ENCODE results near the gene GOT2. TPM values are rescaled to one million over a fixed set of nuclear protein-coding genes. Genes with fewer than 3 reads are reported as not detected.
"Not testable (repeated sequence)": the region's sequence is repeated elsewhere in the genome, so short reads cannot be mapped to it uniquely, and the experiment has no call there.

GOT2 gene
- total RNA-seq (2022) (86.8 and 96.9 TPM in 2 replicates), Bru-seq, nascent RNA (percentile 78 among the genes with signal in this experiment), BruChase-seq, experiment 1, labeled RNA remaining after a 6-hour chase (percentile 89 among the genes with signal in this experiment), BruChase-seq, experiment 2, labeled RNA remaining after a 2-hour chase (percentile 74 among the genes with signal in this experiment)
- long read RNA-seq, transcript GOT2-201 (10 exons, 2,462 nt), result major isoform, 209 of 231 reads
- long read RNA-seq, partial matches to known transcripts, result 12 of 231 reads
- long read RNA-seq, other reads (novel, unspliced or antisense), result 10 of 231 reads

DNA sequence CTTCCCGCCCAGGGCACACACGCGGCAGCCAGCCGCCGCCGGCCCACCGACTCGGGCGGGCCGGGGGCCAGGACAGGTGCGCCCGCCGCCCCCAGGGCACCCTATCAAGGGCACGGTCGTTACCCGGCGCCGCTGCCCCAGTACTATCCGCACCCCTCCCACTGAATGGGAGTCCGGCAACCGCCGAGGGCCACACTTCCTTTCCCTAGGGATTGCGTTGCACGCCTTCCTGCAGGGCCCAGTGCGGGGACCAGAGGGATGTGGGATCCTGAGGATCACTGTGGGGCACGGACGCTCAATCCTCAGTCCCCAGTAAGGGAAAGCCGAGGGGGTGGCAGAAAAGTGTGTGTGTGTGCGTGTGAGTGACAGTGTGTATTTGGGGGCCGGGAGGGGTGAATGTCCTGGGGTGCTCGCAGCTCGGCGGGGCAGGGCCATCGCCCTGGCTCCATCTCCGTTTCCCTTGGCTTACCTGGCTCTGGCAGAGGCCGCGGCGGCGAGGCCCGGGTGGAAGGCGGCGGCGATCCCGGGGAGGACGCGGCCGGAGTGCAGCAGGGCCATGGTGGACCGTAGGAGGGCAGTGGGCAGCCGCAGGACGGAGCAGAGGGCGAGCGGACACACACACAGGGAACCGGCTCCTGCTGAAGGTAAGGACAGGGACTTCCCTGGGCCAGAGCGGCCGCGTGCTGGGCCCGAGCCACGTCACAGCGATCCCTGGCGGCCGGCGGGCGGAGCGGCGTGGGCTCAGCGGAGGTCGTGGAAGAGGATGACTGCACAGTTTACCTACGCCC lies at the start of gene GOT2:
TSS of gene GOT2 (minus strand) at position 646 of the 788 bp plus-strand sequence. CDS start at position 558, 88 bp downstream.
- CTCF ChIA-PET, result interaction anchor here (0.6 to 2.3 kb wide), 8 partner anchors 9 to 1471 kb away, joined by 3 to 8 read pairs (median 4); no protein-coding TSS in a partner anchor
- POLR2A ChIA-PET, result interaction anchor here (0.6 to 2.6 kb wide), 6 partner anchors 9 to 1256 kb away, joined by 3 to 12 read pairs (median 3); no protein-coding TSS in a partner anchor
- no TSS peak for BruUV-seq (replicated peaks)

DNA sequence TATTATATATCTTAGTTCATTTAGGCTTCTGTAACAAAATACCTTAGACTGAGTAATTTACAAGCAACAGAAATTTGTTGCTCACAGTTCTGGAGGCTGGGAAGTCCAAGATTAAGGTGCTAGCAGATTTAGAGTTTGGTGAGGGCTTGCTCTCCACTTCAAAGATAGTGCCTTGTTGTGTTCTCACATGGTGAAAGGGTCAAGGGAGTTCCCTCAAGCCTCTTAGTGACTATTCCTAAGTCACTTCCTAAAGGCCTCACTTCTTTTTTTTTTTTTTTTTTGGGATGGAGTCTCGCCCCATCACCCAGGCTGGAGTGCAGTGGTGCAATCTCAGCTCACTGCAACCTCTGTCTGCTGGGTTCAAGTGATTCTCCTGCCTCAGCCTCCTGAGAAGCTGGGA lies 45.2 kb upstream of the GOT2 start:
- BruUV-seq (replicated peaks); POLR2A ChIA-PET; H3K4me3 Mint-ChIP-seq (ENCODE audit: unreplicated experiment); H3K36me3 Mint-ChIP-seq (ENCODE audit: insufficient read depth, unreplicated experiment); DNase-seq (ENCODE audit: unreplicated experiment); H3K4me1 Mint-ChIP-seq (ENCODE audit: insufficient read depth, unreplicated experiment); intact Hi-C loops (cut with micrococcal nuclease); H3K9me3 Mint-ChIP-seq (ENCODE audit: unreplicated experiment); H3K27ac Mint-ChIP-seq (ENCODE audit: low read depth, unreplicated experiment): not testable (repeated sequence)
- CTCF ChIA-PET, result interaction anchor here (0.6 kb wide), 1 partner anchor 81 kb away, joined by 3 read pairs; no protein-coding TSS in a partner anchor
- H3K27me3 Mint-ChIP-seq (ENCODE audit: insufficient read depth, unreplicated experiment), result peaks cover 26% of the 10 kb centered on the region

More for the DNA sequence above, at the start of gene GOT2:
- H3K36me3 Mint-ChIP-seq (ENCODE audit: insufficient read depth, unreplicated experiment), result peaks cover 14% of the 10 kb centered on the region
- peak; percentile 83 for DNase-seq (ENCODE audit: unreplicated experiment)
- H3K4me3 Mint-ChIP-seq (ENCODE audit: unreplicated experiment), result peak within 1 kb of the TSS; percentile 95
- intact Hi-C loops (cut with micrococcal nuclease), result loop anchor here (10.0 kb wide), 1 partner anchor 49 kb away; the partner anchor contains the start of gene SLC38A7
- H3K27ac Mint-ChIP-seq (ENCODE audit: low read depth, unreplicated experiment), result peak within 1 kb of the TSS; percentile 71
- H3K9me3 Mint-ChIP-seq (ENCODE audit: unreplicated experiment), result no peaks in the 10 kb centered on the region
- TF ChIP-seq, protein P1, sequence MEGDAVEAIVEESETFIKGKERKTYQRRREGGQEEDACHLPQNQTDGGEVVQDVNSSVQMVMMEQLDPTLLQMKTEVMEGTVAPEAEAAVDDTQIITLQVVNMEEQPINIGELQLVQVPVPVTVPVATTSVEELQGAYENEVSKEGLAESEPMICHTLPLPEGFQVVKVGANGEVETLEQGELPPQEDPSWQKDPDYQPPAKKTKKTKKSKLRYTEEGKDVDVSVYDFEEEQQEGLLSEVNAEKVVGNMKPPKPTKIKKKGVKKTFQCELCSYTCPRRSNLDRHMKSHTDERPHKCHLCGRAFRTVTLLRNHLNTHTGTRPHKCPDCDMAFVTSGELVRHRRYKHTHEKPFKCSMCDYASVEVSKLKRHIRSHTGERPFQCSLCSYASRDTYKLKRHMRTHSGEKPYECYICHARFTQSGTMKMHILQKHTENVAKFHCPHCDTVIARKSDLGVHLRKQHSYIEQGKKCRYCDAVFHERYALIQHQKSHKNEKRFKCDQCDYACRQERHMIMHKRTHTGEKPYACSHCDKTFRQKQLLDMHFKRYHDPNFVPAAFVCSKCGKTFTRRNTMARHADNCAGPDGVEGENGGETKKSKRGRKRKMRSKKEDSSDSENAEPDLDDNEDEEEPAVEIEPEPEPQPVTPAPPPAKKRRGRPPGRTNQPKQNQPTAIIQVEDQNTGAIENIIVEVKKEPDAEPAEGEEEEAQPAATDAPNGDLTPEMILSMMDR (IDR thresholded peaks at IDR 0.05; ENCODE audit: unreplicated experiment), result peak; percentile 81
- no peaks in the 10 kb centered on the region for H3K27me3 Mint-ChIP-seq (ENCODE audit: insufficient read depth, unreplicated experiment)
- peaks cover 11% of the 10 kb centered on the region for H3K4me1 Mint-ChIP-seq (ENCODE audit: insufficient read depth, unreplicated experiment)

DNA sequence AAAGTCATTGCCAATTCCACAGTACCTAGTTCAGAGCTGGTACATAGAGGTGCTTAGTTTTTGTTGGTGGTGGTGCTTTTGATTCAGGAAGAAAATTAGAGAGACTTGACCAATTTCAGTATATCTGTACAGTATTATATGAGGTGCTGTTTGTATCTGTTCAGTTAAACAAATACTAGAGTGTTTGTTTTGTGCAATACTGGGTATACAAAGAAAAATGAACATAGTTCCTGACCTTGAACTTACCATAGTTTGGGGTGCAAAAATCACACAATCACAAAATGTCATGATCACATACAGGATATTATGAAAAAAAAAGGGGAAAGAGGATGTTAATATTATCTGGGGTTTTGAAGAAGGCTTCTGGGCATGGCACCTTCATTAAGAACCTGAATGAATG lies 39.8 kb upstream of the GOT2 start:
- no peak for DNase-seq (ENCODE audit: unreplicated experiment)
- Mint-ChIP-seq H3K4me3 (ENCODE audit: unreplicated experiment) (no peak overlapping the region), H3K9me3 (ENCODE audit: unreplicated experiment) (no peaks in the 10 kb centered on the region), H3K27me3 (ENCODE audit: insufficient read depth, unreplicated experiment) (no peaks in the 10 kb centered on the region), H3K27ac (ENCODE audit: low read depth, unreplicated experiment) (no peak overlapping the region), H3K4me1 (ENCODE audit: insufficient read depth, unreplicated experiment) (no peaks in the 10 kb centered on the region), H3K36me3 (ENCODE audit: insufficient read depth, unreplicated experiment) (no peaks in the 10 kb centered on the region)
- ChIA-PET POLR2A (interaction anchor here (0.6 kb wide), 1 partner anchor 245 kb away, joined by 4 read pairs; no protein-coding TSS in a partner anchor), CTCF (no interaction called here)
- TF ChIP-seq, protein P1 (IDR thresholded peaks at IDR 0.05; ENCODE audit: unreplicated experiment), result no peak
- no TSS peak for BruUV-seq (replicated peaks)
- intact Hi-C loops (cut with micrococcal nuclease), result no loop called here

DNA sequence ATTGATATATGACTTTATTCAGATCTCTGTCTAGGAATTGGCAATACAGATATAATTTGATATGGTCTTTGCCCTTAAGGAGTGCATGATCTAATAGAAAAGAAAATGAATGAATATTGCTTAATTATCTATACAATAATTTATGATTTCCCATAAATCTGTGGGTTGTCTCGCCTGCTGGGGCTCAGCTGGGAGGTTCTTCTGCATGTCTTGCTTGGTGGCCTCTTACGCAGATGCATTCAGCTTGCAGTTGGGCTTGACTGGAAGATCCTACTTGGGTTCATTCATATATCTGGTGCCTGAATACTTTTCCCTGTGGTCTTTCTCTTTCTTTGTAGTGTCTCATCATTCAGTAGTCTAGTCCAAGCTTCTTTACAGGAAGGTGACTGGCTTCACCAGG lies 34.0 kb upstream of the GOT2 start:
- no peak for DNase-seq (ENCODE audit: unreplicated experiment)
- Mint-ChIP-seq H3K36me3 (ENCODE audit: insufficient read depth, unreplicated experiment) (no peaks in the 10 kb centered on the region), H3K27me3 (ENCODE audit: insufficient read depth, unreplicated experiment) (no peaks in the 10 kb centered on the region), H3K4me1 (ENCODE audit: insufficient read depth, unreplicated experiment) (no peaks in the 10 kb centered on the region), H3K9me3 (ENCODE audit: unreplicated experiment) (no peaks in the 10 kb centered on the region), H3K4me3 (ENCODE audit: unreplicated experiment) (no peak overlapping the region), H3K27ac (ENCODE audit: low read depth, unreplicated experiment) (no peak overlapping the region)
- BruUV-seq (replicated peaks), result no TSS peak
- intact Hi-C loops (cut with micrococcal nuclease), result no loop called here
- POLR2A ChIA-PET, result no interaction called here
- CTCF ChIA-PET, result interaction anchor here (1.0 kb wide), 1 partner anchor 12 kb away, joined by 4 read pairs; no protein-coding TSS in a partner anchor
- TF ChIP-seq, protein P1 (IDR thresholded peaks at IDR 0.05; ENCODE audit: unreplicated experiment), result no peak
